Activated naive CD8-positive, alpha-beta T cell treated with anti-CD3 and anti-CD28 coated beads for 36 hours (primary cell): ENCODE data around the gene FOXN1. TPM values are rescaled to one million over a fixed set of nuclear protein-coding genes. Genes with fewer than 3 reads are reported as not detected.
"Not testable (repeated sequence)": the region's sequence is repeated elsewhere in the genome, so short reads cannot be mapped to it uniquely, and the experiment has no call there.

Experiments used
- DNase-seq: peaks from one replicate; pipeline ENCODE4 v3.0.0; 2021
- H3K27ac Mint-ChIP-seq: one replicate; pipeline ENCODE4 v1.8.0; 2022; ENCODE audit warnings: mild to moderate bottlenecking, moderate library complexity, mixed read lengths
- H3K27me3 Mint-ChIP-seq: one replicate; pipeline ENCODE4 v1.8.0; 2022; ENCODE audit warnings: mild to moderate bottlenecking, mixed read lengths
- H3K36me3 Mint-ChIP-seq: one replicate; pipeline ENCODE4 v1.8.0; 2021; ENCODE audit warnings: mild to moderate bottlenecking, mixed read lengths
- H3K4me1 Mint-ChIP-seq: one replicate; pipeline ENCODE4 v1.8.0; 2021; ENCODE audit warnings: mixed read lengths
- H3K4me3 Mint-ChIP-seq: one replicate; pipeline ENCODE4 v1.8.0; 2022; ENCODE audit warnings: mild to moderate bottlenecking, moderate library complexity, mixed read lengths
- H3K9me3 Mint-ChIP-seq: one replicate; pipeline ENCODE4 v1.8.0; 2022; ENCODE audit warnings: mixed read lengths
- total RNA-seq, 2 experiments: library from RNA; stranded (reverse); gene quantifications; one replicate each; pipeline ENCODE4 v1.2.3, GENCODE V29; 2021

FOXN1 gene
- total RNA-seq, 2 experiments from 2014 or later = not detected

GRCh38 chr17:28573966-28574480 lies 67.9 kb downstream of the FOXN1 start:
- Mint-ChIP-seq H3K9me3 (no peaks in the 10 kb centered on the region), H3K4me1 (peaks cover 32% of the 10 kb centered on the region), H3K27ac (no peak overlapping the region), H3K27me3 (no peaks in the 10 kb centered on the region), H3K4me3 (no peak overlapping the region), H3K36me3 (peaks cover 29% of the 10 kb centered on the region)
- no peak for DNase-seq

GRCh38 chr17:28574526-28574925 lies 68.4 kb downstream of the FOXN1 start:
- H3K36me3 Mint-ChIP-seq = peaks cover 30% of the 10 kb centered on the region
- no peak overlapping the region for H3K4me3 Mint-ChIP-seq
- no peaks in the 10 kb centered on the region for H3K27me3 Mint-ChIP-seq
- no peak for DNase-seq
- no peak overlapping the region for H3K27ac Mint-ChIP-seq
- H3K4me1 Mint-ChIP-seq = peaks cover 30% of the 10 kb centered on the region
- no peaks in the 10 kb centered on the region for H3K9me3 Mint-ChIP-seq

- Mint-ChIP-seq H3K4me3 (no peak overlapping the region), H3K36me3 (peaks cover 30% of the 10 kb centered on the region), H3K27me3 (no peaks in the 10 kb centered on the region), H3K4me1 (peaks cover 24% of the 10 kb centered on the region), H3K27ac (no peak overlapping the region), H3K9me3 (no peaks in the 10 kb centered on the region)
- no peak for DNase-seq
These were observed 69.1 kb downstream of the FOXN1 start for GRCh38 chr17:28575126-28575795.

GRCh38 chr17:28576016-28576415 lies 69.9 kb downstream of the FOXN1 start:
- peak overlapping the region; percentile 87 for H3K4me3 Mint-ChIP-seq
- H3K4me1 Mint-ChIP-seq = peaks cover 23% of the 10 kb centered on the region
- peak overlapping the region; percentile 6 for H3K27ac Mint-ChIP-seq
- peaks cover 30% of the 10 kb centered on the region for H3K36me3 Mint-ChIP-seq
- not testable (repeated sequence) for H3K27me3 Mint-ChIP-seq, H3K9me3 Mint-ChIP-seq, DNase-seq

GRCh38 chr17:28576758-28577465 lies 70.8 kb downstream of the FOXN1 start, which contains the start of gene ALDOC:
ALDOC (minus strand) TSS chr17:28576895; CDS start chr17:28575532, 1,363 bp downstream.
- peak; percentile 99 for DNase-seq
- peak within 1 kb of the TSS; percentile 87 for H3K4me3 Mint-ChIP-seq
- peak within 1 kb of the TSS; percentile 89 for H3K27ac Mint-ChIP-seq
- no peaks in the 10 kb centered on the region for H3K27me3 Mint-ChIP-seq
- peaks cover 21% of the 10 kb centered on the region for H3K4me1 Mint-ChIP-seq
- H3K9me3 Mint-ChIP-seq = no peaks in the 10 kb centered on the region
- H3K36me3 Mint-ChIP-seq = peaks cover 30% of the 10 kb centered on the region

GRCh38 chr17:28577466-28577824 lies 71.3 kb downstream of the FOXN1 start:
- H3K27me3 Mint-ChIP-seq = no peaks in the 10 kb centered on the region
- H3K4me3 Mint-ChIP-seq = no peak overlapping the region
- no peak overlapping the region for H3K27ac Mint-ChIP-seq

GRCh38 chr17:28578246-28579195 lies 72.4 kb downstream of the FOXN1 start:
- no peak for DNase-seq
- no peak overlapping the region for H3K27ac Mint-ChIP-seq
- peaks cover 9% of the 10 kb centered on the region for H3K4me1 Mint-ChIP-seq
- H3K36me3 Mint-ChIP-seq = peaks cover 27% of the 10 kb centered on the region
- H3K9me3 Mint-ChIP-seq = no peaks in the 10 kb centered on the region
- H3K27me3 Mint-ChIP-seq = no peaks in the 10 kb centered on the region
- no peak overlapping the region for H3K4me3 Mint-ChIP-seq

More at GRCh38 chr17:28577466-28577824, 71.3 kb downstream of the FOXN1 start:
- H3K9me3 Mint-ChIP-seq = no peaks in the 10 kb centered on the region
- peaks cover 30% of the 10 kb centered on the region for H3K36me3 Mint-ChIP-seq
- no peak for DNase-seq
- H3K4me1 Mint-ChIP-seq = peaks cover 16% of the 10 kb centered on the region

- no peak for DNase-seq
- H3K9me3 Mint-ChIP-seq = no peaks in the 10 kb centered on the region
- peaks cover 26% of the 10 kb centered on the region for H3K36me3 Mint-ChIP-seq
- peaks cover 9% of the 10 kb centered on the region for H3K4me1 Mint-ChIP-seq
- no peak overlapping the region for H3K27ac Mint-ChIP-seq
- no peaks in the 10 kb centered on the region for H3K27me3 Mint-ChIP-seq
- no peak overlapping the region for H3K4me3 Mint-ChIP-seq
These were observed 73.4 kb downstream of the FOXN1 start for GRCh38 chr17:28579526-28579925.

GRCh38 chr17:28580959-28581358 lies 74.8 kb downstream of the FOXN1 start:
- no peak overlapping the region for H3K4me3 Mint-ChIP-seq
- no peak overlapping the region for H3K27ac Mint-ChIP-seq
- no peak for DNase-seq
- no peaks in the 10 kb centered on the region for H3K27me3 Mint-ChIP-seq
- peaks cover 8% of the 10 kb centered on the region for H3K4me1 Mint-ChIP-seq
- no peaks in the 10 kb centered on the region for H3K9me3 Mint-ChIP-seq
- H3K36me3 Mint-ChIP-seq = peaks cover 32% of the 10 kb centered on the region

GRCh38 chr17:28582513-28582912 lies 76.4 kb downstream of the FOXN1 start:
- Mint-ChIP-seq H3K36me3 (peaks cover 22% of the 10 kb centered on the region), H3K4me3 (no peak overlapping the region), H3K27ac (no peak overlapping the region), H3K27me3 (no peaks in the 10 kb centered on the region), H3K4me1 (no peaks in the 10 kb centered on the region), H3K9me3 (no peaks in the 10 kb centered on the region)
- no peak for DNase-seq

GRCh38 chr17:28584434-28584833 lies 78.3 kb downstream of the FOXN1 start:
- H3K27ac Mint-ChIP-seq = no peak overlapping the region
- H3K27me3 Mint-ChIP-seq = no peaks in the 10 kb centered on the region
- H3K9me3 Mint-ChIP-seq = no peaks in the 10 kb centered on the region
- DNase-seq = no peak
- no peaks in the 10 kb centered on the region for H3K4me1 Mint-ChIP-seq
- H3K36me3 Mint-ChIP-seq = peaks cover 26% of the 10 kb centered on the region
- H3K4me3 Mint-ChIP-seq = no peak overlapping the region

GRCh38 chr17:28585851-28586250 lies 79.7 kb downstream of the FOXN1 start:
- Mint-ChIP-seq H3K36me3 (peaks cover 21% of the 10 kb centered on the region), H3K9me3 (no peaks in the 10 kb centered on the region), H3K4me3 (no peak overlapping the region), H3K27me3 (no peaks in the 10 kb centered on the region), H3K4me1 (no peaks in the 10 kb centered on the region), H3K27ac (no peak overlapping the region)
- DNase-seq = no peak
